GM23338 (cell line): Measurements from ENCODE around the gene THSD7A. TPM values are rescaled to one million over a fixed set of nuclear protein-coding genes. Genes with fewer than 3 reads are reported as not detected.

Experiments used
- ATAC-seq: fragments of 200-7000 bp; cut with Tn5 transposase; 3 replicates; pipeline ENCODE4 v1.9.1; 2020
- DNase-seq: peaks from one replicate; pipeline ENCODE4 v3.0.0-alpha.2; 2015; ENCODE audit warnings: low spot score
- H2AFZ ChIP-seq: fragments of 200-600 bp; sonication (generic); 2 replicates; pipeline ENCODE4 v1.8.0; 2016; ENCODE audit warnings: antibody characterized with exemption, mild to moderate bottlenecking, moderate library complexity
- H3F3A ChIP-seq: fragments of 200-600 bp; sonication (generic); replicated peaks from 2 replicates; pipeline ENCODE4 v1.8.0; 2017; ENCODE audit warnings: antibody characterized with exemption, mixed run types, low read depth
- H3K27ac ChIP-seq: fragments of 200-600 bp; sonication (generic); 2 replicates; pipeline ENCODE4 v1.6.1; 2016; ENCODE audit warnings: low read depth
- H3K27me3 ChIP-seq: fragments of 200-600 bp; sonication (generic); 2 replicates; pipeline ENCODE4 v1.8.0; 2016; ENCODE audit warnings: mild to moderate bottlenecking, mixed run types, moderate library complexity; ENCODE audit not compliant: insufficient read depth
- H3K36me3 ChIP-seq: fragments of 200-600 bp; sonication (generic); 2 replicates; pipeline ENCODE4 v1.8.0; 2016; ENCODE audit warnings: mild to moderate bottlenecking; ENCODE audit not compliant: insufficient read depth
- H3K4me1 ChIP-seq: fragments of 200-600 bp; sonication (generic); 2 replicates; pipeline ENCODE4 v1.8.0; 2016; ENCODE audit warnings: mild to moderate bottlenecking, moderate library complexity; ENCODE audit not compliant: insufficient read depth
- H3K4me2 ChIP-seq: fragments of 200-600 bp; sonication (generic); 2 replicates; pipeline ENCODE4 v1.7.1; 2017; ENCODE audit warnings: mixed run types
- H3K4me3 ChIP-seq: fragments of 200-600 bp; sonication (generic); 2 replicates; pipeline ENCODE4 v1.6.1; 2016; ENCODE audit warnings: mixed run types
- H3K79me2 ChIP-seq: fragments of 200-600 bp; sonication (generic); replicated peaks from 2 replicates; pipeline ENCODE4 v1.8.0; 2017; ENCODE audit warnings: mild to moderate bottlenecking; ENCODE audit not compliant: insufficient read depth
- H3K9me2 ChIP-seq: fragments of 200-600 bp; sonication (generic); 2 replicates; pipeline ENCODE4 v1.8.0; 2017; ENCODE audit not compliant: insufficient read depth
- H4K20me1 ChIP-seq: fragments of 200-600 bp; sonication (generic); replicated peaks from 2 replicates; pipeline ENCODE4 v1.8.0; 2017; ENCODE audit warnings: mild to moderate bottlenecking; ENCODE audit not compliant: insufficient read depth
- H3K27ac Mint-ChIP-seq: 2 replicates; pipeline ENCODE4 v1.8.0; 2020; ENCODE audit warnings: inconsistent platforms, mild to moderate bottlenecking, moderate library complexity, mixed read lengths
- H3K27me3 Mint-ChIP-seq: 3 replicates; pipeline ENCODE4 v1.8.0; 2022; ENCODE audit warnings: low read depth, mild to moderate bottlenecking, moderate library complexity, mixed read lengths, inconsistent platforms; ENCODE audit not compliant: insufficient read depth, poor library complexity
- H3K36me3 Mint-ChIP-seq: 3 replicates; pipeline ENCODE4 v1.8.0; 2021; ENCODE audit warnings: low read depth, mild to moderate bottlenecking, inconsistent platforms, moderate library complexity, mixed read lengths
- H3K4me1 Mint-ChIP-seq: 3 replicates; pipeline ENCODE4 v1.8.0; 2020; ENCODE audit warnings: mild to moderate bottlenecking, inconsistent platforms, mixed read lengths
- H3K4me3 Mint-ChIP-seq: 3 replicates; pipeline ENCODE4 v1.8.0; 2021; ENCODE audit warnings: moderate library complexity, mild to moderate bottlenecking, inconsistent platforms, mixed read lengths
- H3K9me3 Mint-ChIP-seq: 3 replicates; pipeline ENCODE4 v1.8.0; 2020; ENCODE audit warnings: moderate library complexity, mild to moderate bottlenecking, inconsistent platforms, mixed read lengths
- CREB1 ChIP-seq: fragments of 250-450 bp; sonication (Bioruptor Pico); IDR thresholded peaks from 2 replicates; pipeline ENCODE4 v1.5.0; 2020; ENCODE audit warnings: low read depth, mild to moderate bottlenecking, moderate library complexity
- EZH2 ChIP-seq: fragments of 200-600 bp; sonication (generic); IDR thresholded peaks from one replicate; pipeline ENCODE4 v1.8.0; 2017; ENCODE audit warnings: antibody characterized with exemption, mild to moderate bottlenecking, low read depth; ENCODE audit not compliant: unreplicated experiment
- EZH2phosphoT487 ChIP-seq: fragments of 200-600 bp; sonication (generic); IDR thresholded peaks from one replicate; pipeline ENCODE4 v1.8.1; 2018; ENCODE audit warnings: antibody characterized with exemption; ENCODE audit not compliant: unreplicated experiment
- JUNB ChIP-seq: IDR thresholded peaks from one replicate; pipeline ENCODE4 v1.6.1; 2016; ENCODE audit warnings: antibody characterized with exemption; ENCODE audit not compliant: unreplicated experiment
- NANOG ChIP-seq: IDR thresholded peaks from 2 replicates; pipeline ENCODE4 v1.6.1; 2016; ENCODE audit warnings: antibody characterized with exemption, borderline replicate concordance
- POLR2AphosphoS5 ChIP-seq: IDR thresholded peaks from 2 replicates; pipeline ENCODE4 v1.6.1; 2016; ENCODE audit warnings: antibody characterized with exemption, low read depth
- STAT1 ChIP-seq: IDR thresholded peaks from one replicate; pipeline ENCODE4 v1.6.1; 2016; ENCODE audit warnings: antibody characterized with exemption; ENCODE audit not compliant: unreplicated experiment
- ZNF114 ChIP-seq: fragments of 250-450 bp; sonication (Bioruptor Pico); IDR thresholded peaks from 2 replicates; pipeline ENCODE4 v1.5.0; 2020; ENCODE audit warnings: mild to moderate bottlenecking, moderate library complexity
- ZNF331 ChIP-seq: fragments of 250-450 bp; sonication (Bioruptor Pico); IDR thresholded peaks from 2 replicates; pipeline ENCODE4 v1.5.0; 2020; ENCODE audit warnings: low read depth, mild to moderate bottlenecking, moderate library complexity
- polyA plus RNA-seq: library from polyadenylated mRNA; unstranded; fragments of >200 nt; fragmentation: Nextera tagmentation; extraction: Ambion mirVana; gene quantifications from 2 replicates; pipeline ENCODE4 v1.2.1, GENCODE V29; 2016
- total RNA-seq: library from RNA; depleted of rRNA; stranded (reverse); fragments of >200 nt; shearing (Covaris generic); gene quantifications from 2 replicates; pipeline ENCODE4 v1.2.3, GENCODE V29; 2014
- TF ChIP-seq, protein P1 (sequence below): fragments of 250-450 bp; sonication (Bioruptor Pico); IDR thresholded peaks from 2 replicates; pipeline ENCODE4 v1.5.0; 2020; ENCODE audit warnings: mild to moderate bottlenecking, moderate library complexity
- TF ChIP-seq, protein P2 (sequence below): IDR thresholded peaks from 2 replicates; pipeline ENCODE4 v1.6.1; 2016; ENCODE audit warnings: antibody characterized with exemption
- TF ChIP-seq, protein P3 (sequence below), 2 experiments: fragments of 200-600 bp in 1 of 2; sonication (generic) in 1 of 2; conservative IDR thresholded peaks; 2 replicates each; pipeline versions ENCODE4 v1.5.1 to v1.6.1; 2016 to 2017; ENCODE audit warnings: antibody characterized with exemption in 2 of 2, low read depth in 2 of 2, mild to moderate bottlenecking in 2 of 2, moderate library complexity in 1 of 2
- TF ChIP-seq, protein P4 (sequence below): IDR thresholded peaks from one replicate; pipeline ENCODE4 v1.6.1; 2018; ENCODE audit warnings: antibody characterized with exemption; ENCODE audit not compliant: unreplicated experiment

THSD7A gene
- total and polyA plus RNA-seq, 2 experiments from 2014 or later, result 1.3 to 2.1 TPM

DNA sequence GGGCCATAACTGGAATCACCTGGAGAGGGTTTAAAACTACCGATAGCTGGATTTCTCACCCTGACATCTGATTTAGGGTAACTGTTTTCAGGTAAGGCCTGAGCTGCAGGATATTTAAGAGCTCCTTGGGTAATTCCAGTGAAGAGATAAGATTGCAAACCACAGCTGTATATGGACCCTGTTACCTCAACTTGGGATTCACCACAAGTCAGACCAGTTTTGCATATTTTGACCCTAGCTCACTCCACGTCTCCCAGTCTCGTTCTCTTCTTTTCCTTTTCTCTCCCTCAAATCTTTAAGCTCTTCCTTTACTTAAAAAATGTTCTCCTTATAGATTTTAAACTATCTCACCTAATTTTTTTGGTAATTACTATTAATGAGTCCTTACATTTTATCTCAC is 264.4 kb downstream of the THSD7A start:
- no peaks in the 10 kb centered on the region for H3K36me3 Mint-ChIP-seq
- no peak for DNase-seq
- Histone ChIP-seq H4K20me1 (no peaks in the 10 kb centered on the region), H3K9me2 (no peaks in the 10 kb centered on the region), H3K4me2 (no peak overlapping the region), H3F3A (no peaks in the 10 kb centered on the region), H3K27ac (no peak overlapping the region), H2AFZ (no peak overlapping the region), H3K36me3 (no peaks in the 10 kb centered on the region), H3K27me3 (no peaks in the 10 kb centered on the region), H3K79me2 (no peaks in the 10 kb centered on the region), H3K4me1 (no peaks in the 10 kb centered on the region), H3K4me3 (no peak overlapping the region)
- H3K9me3 Mint-ChIP-seq, result no peaks in the 10 kb centered on the region
- ATAC-seq, result no peak
- H3K27me3 Mint-ChIP-seq, result no peaks in the 10 kb centered on the region
- TF ChIP-seq POLR2AphosphoS5 (no peak), EZH2phosphoT487 (no peak), ZNF114 (CRISPR knock-in tag) (no peak), ZNF331 (CRISPR knock-in tag) (no peak), CREB1 (CRISPR knock-in tag) (no peak), EZH2 (no peak), JUNB (no peak), NANOG (no peak), STAT1 (no peak)
- TF ChIP-seq, protein P1, sequence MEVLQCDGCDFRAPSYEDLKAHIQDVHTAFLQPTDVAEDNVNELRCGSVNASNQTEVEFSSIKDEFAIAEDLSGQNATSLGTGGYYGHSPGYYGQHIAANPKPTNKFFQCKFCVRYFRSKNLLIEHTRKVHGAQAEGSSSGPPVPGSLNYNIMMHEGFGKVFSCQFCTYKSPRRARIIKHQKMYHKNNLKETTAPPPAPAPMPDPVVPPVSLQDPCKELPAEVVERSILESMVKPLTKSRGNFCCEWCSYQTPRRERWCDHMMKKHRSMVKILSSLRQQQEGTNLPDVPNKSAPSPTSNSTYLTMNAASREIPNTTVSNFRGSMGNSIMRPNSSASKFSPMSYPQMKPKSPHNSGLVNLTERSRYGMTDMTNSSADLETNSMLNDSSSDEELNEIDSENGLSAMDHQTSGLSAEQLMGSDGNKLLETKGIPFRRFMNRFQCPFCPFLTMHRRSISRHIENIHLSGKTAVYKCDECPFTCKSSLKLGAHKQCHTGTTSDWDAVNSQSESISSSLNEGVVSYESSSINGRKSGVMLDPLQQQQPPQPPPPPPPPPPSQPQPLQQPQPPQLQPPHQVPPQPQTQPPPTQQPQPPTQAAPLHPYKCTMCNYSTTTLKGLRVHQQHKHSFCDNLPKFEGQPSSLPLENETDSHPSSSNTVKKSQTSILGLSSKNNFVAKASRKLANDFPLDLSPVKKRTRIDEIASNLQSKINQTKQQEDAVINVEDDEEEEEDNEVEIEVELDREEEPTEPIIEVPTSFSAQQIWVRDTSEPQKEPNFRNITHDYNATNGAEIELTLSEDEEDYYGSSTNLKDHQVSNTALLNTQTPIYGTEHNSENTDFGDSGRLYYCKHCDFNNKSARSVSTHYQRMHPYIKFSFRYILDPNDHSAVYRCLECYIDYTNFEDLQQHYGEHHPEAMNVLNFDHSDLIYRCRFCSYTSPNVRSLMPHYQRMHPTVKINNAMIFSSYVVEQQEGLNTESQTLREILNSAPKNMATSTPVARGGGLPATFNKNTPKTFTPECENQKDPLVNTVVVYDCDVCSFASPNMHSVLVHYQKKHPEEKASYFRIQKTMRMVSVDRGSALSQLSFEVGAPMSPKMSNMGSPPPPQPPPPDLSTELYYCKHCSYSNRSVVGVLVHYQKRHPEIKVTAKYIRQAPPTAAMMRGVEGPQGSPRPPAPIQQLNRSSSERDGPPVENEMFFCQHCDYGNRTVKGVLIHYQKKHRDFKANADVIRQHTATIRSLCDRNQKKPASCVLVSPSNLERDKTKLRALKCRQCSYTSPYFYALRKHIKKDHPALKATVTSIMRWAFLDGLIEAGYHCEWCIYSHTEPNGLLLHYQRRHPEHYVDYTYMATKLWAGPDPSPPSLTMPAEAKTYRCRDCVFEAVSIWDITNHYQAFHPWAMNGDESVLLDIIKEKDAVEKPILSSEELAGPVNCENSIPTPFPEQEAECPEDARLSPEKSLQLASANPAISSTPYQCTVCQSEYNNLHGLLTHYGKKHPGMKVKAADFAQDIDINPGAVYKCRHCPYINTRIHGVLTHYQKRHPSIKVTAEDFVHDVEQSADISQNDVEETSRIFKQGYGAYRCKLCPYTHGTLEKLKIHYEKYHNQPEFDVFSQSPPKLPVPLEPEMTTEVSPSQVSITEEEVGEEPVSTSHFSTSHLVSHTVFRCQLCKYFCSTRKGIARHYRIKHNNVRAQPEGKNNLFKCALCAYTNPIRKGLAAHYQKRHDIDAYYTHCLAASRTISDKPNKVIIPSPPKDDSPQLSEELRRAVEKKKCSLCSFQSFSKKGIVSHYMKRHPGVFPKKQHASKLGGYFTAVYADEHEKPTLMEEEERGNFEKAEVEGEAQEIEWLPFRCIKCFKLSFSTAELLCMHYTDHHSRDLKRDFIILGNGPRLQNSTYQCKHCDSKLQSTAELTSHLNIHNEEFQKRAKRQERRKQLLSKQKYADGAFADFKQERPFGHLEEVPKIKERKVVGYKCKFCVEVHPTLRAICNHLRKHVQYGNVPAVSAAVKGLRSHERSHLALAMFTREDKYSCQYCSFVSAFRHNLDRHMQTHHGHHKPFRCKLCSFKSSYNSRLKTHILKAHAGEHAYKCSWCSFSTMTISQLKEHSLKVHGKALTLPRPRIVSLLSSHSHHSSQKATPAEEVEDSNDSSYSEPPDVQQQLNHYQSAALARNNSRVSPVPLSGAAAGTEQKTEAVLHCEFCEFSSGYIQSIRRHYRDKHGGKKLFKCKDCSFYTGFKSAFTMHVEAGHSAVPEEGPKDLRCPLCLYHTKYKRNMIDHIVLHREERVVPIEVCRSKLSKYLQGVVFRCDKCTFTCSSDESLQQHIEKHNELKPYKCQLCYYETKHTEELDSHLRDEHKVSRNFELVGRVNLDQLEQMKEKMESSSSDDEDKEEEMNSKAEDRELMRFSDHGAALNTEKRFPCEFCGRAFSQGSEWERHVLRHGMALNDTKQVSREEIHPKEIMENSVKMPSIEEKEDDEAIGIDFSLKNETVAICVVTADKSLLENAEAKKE, result no peak
- TF ChIP-seq, protein P2, sequence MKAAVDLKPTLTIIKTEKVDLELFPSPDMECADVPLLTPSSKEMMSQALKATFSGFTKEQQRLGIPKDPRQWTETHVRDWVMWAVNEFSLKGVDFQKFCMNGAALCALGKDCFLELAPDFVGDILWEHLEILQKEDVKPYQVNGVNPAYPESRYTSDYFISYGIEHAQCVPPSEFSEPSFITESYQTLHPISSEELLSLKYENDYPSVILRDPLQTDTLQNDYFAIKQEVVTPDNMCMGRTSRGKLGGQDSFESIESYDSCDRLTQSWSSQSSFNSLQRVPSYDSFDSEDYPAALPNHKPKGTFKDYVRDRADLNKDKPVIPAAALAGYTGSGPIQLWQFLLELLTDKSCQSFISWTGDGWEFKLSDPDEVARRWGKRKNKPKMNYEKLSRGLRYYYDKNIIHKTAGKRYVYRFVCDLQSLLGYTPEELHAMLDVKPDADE, result no peak
- TF ChIP-seq, protein P3, sequence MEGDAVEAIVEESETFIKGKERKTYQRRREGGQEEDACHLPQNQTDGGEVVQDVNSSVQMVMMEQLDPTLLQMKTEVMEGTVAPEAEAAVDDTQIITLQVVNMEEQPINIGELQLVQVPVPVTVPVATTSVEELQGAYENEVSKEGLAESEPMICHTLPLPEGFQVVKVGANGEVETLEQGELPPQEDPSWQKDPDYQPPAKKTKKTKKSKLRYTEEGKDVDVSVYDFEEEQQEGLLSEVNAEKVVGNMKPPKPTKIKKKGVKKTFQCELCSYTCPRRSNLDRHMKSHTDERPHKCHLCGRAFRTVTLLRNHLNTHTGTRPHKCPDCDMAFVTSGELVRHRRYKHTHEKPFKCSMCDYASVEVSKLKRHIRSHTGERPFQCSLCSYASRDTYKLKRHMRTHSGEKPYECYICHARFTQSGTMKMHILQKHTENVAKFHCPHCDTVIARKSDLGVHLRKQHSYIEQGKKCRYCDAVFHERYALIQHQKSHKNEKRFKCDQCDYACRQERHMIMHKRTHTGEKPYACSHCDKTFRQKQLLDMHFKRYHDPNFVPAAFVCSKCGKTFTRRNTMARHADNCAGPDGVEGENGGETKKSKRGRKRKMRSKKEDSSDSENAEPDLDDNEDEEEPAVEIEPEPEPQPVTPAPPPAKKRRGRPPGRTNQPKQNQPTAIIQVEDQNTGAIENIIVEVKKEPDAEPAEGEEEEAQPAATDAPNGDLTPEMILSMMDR (conservative IDR thresholded peaks at IDR 0.05; ENCODE audit: low read depth in 2 of 2), result no peak
- TF ChIP-seq, protein P4, sequence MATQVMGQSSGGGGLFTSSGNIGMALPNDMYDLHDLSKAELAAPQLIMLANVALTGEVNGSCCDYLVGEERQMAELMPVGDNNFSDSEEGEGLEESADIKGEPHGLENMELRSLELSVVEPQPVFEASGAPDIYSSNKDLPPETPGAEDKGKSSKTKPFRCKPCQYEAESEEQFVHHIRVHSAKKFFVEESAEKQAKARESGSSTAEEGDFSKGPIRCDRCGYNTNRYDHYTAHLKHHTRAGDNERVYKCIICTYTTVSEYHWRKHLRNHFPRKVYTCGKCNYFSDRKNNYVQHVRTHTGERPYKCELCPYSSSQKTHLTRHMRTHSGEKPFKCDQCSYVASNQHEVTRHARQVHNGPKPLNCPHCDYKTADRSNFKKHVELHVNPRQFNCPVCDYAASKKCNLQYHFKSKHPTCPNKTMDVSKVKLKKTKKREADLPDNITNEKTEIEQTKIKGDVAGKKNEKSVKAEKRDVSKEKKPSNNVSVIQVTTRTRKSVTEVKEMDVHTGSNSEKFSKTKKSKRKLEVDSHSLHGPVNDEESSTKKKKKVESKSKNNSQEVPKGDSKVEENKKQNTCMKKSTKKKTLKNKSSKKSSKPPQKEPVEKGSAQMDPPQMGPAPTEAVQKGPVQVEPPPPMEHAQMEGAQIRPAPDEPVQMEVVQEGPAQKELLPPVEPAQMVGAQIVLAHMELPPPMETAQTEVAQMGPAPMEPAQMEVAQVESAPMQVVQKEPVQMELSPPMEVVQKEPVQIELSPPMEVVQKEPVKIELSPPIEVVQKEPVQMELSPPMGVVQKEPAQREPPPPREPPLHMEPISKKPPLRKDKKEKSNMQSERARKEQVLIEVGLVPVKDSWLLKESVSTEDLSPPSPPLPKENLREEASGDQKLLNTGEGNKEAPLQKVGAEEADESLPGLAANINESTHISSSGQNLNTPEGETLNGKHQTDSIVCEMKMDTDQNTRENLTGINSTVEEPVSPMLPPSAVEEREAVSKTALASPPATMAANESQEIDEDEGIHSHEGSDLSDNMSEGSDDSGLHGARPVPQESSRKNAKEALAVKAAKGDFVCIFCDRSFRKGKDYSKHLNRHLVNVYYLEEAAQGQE, result no peak
- no peak overlapping the region for H3K27ac Mint-ChIP-seq
- H3K4me1 Mint-ChIP-seq, result no peaks in the 10 kb centered on the region
- H3K4me3 Mint-ChIP-seq, result no peak overlapping the region
